T-helper 2 cell treated with Interferon-gamma antibody and Interleukin-4, amounts not matched to agents 100 ng/mL and 5 ng/mL, for 36 hours (primary cell): ENCODE data around the gene GPATCH3. TPM values are rescaled to one million over a fixed set of nuclear protein-coding genes. Genes with fewer than 3 reads are reported as not detected.
"Not testable (repeated sequence)": the region's sequence is repeated elsewhere in the genome, so short reads cannot be mapped to it uniquely, and the experiment has no call there.

Source experiments
- intact Hi-C: fragments of 100-400 bp; cut with micrococcal nuclease; formaldehyde crosslinking; loops from one replicate; pipeline ENCODE4 v1.15.1; 2023
- total RNA-seq: library from RNA; stranded (reverse); gene quantifications from 2 replicates; pipeline ENCODE4 v1.2.3, GENCODE V29; 2022

The GPATCH3 gene
- total RNA-seq, 1 donor from 2014 or later = 13.9 TPM

DNA sequence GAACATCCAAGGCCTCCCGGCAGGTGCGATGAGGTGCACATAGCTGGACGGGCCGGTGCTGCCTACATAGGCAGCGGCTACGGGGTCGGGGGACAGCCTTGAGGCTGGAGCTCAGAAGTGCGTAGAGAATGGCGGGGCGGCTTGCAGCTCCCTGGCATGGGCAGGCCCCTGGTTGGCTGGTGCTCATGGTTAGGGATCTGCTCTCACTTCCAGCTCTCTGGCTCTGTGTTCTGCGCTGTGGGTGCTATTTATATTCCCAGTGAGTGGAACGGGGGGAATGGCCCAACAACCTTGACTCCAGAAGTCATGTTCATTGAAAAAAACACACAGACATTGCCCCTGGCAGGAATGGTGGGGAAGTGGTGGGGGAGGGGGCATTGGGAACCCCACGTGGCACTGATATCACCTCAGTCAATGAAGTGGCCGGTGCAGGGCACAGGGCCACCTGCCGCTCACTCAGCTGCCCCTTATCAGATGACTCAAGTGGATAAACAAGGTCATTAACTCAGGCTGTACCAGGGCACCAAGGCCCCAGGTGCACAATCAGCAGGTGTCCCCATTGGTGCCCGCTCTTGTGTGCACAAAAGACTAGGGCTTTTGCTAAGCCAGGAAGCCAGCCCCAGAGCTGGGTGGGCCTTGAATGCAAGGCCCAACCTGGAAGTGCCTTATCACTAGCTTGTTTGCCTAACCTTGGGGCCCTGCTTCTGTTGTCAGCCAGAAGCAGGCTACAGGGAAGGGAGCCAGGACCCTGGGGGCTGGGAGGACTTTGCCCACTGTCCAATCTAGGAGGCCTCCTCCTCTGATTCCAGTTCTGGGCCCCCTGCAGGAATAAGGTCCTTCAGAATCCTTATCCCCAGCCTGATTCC, 13.7 kb upstream of the GPATCH3 start, which contains the start of gene NR0B2:
NR0B2 (minus strand) TSS at position 222 of the 866 bp plus-strand sequence; CDS start at position 187, 35 bp downstream.
- intact Hi-C loops = no loop called here

DNA sequence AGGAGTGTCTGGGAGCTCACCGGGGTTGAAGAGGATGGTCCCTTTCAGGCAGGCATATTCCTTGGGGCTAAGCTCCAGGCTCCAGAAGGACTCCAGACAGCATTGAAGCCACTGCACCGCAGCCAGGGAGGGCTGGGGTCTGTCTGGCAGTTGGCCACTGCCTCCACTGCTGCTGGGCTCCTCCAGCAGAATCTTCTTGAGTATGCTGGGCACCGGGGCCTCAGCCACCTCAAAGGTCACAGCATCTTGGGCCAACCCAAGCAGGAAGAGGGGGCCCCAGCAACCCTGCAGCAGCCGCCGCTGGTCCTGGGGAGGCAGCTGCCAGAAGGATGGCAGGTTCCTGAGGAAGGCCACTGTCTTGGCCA, 13.1 kb upstream of the GPATCH3 start:
- intact Hi-C loops = no loop called here

DNA sequence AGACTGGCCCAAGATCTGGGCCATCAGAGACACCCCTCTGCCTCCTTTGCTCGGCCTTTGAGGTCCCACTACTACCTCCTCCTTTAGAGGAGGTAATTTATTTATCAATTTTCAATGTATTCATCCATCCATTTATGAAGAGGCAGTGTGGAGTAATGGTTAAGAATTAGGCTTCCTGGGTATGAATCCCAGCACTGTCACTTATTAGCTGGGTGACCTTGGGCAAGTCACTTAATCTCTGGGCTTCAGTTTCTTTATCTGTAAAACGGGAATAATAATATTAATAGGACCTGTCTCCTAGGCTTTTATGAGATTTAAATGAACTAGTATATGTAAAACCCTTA, 11.9 kb upstream of the GPATCH3 start:
- intact Hi-C loops = no loop called here

DNA sequence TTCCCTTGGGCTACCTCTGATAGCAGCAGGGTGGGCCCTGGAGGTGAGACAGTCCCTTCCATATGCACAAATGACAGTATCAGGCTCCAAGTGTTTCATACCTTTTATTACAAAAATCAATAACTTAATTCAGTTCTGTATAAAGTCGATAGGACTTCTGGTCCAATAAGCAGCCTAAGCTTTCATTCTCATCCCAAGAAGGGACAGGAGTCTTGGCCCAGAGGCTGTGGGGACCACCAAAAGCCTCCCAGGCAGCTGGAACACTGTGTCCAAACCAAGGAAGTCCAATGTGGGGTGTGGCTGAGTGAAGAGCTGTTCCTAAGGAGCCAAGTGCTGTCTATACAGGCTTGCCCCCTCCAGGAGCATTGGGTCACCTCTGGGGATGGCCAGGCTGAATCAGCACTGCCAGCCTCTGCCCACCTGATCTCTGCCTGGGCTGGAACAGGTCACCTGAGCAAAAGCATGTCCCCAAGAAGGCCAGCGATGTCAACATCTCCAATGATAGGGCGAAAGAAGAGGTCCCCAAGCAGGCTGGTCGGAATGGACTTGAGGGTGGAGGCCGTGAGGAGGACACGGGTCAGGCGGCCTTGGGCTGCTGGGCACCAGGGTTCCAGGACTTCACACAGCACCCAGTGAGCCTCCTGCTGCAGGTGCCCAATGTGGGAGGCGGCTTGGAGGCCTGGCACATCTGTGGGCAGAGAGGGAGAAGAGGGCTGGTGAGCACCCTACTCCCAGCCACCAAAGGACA, 11.3 kb upstream of the GPATCH3 start:
- intact Hi-C loops = no loop called here

DNA sequence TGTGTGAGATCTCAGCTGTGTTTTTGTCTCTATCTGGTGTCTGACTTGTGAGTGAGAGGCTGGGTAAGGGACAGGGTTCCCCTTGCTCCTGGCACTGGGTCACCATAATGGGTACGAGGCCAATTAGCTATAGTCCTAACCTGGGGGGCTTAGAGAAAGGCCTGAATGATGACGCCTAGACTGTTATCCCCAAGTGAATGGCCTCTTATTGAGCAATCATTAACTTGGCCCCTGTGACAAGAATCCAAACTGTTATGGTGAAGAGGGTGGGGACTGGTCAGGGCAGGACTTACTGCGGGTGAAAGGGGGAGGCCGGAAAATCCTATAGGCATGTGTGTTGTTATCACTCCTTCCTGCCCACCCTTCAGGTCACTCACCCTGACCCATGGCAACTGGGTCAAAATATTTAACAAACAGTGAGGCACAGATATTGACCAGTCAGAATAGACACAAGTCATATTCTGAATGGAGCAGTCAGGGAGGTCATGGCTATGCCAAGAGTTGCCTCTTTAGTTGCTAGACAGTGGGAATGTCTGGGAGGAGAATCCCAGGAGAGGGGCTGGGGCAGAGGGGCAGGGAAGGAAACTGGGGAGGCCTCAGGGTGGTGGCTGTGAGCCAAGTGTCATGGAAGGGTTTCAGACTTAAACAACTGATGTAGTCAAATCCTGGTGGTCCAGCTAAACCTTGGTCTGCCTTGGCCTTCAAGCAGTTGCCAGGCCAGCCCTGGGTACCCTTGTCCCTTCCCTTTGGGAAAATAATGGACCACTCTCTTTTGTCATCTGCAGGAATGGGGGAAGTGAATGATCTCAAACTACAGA, 10.3 kb upstream of the GPATCH3 start:
- intact Hi-C loops = no loop called here

DNA sequence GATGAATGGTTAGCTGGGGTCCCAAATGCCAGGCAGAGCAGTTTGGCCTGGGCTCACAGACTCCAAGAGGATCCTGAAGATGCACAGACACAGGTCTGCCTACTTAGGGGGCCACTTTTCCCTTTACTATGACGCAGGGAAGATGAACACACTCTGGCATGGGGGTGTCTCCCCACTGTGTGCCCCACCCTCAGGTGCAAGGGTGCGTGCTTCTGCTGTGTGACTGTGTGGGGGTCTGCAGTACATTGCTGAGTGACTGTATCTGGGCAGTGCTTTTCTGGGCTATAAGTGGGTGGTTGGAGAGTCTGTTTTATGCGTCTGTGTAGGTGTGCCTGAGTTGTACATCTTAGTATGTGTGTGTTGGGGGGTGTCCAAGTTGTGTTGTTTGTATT, 9.7 kb upstream of the GPATCH3 start:
- intact Hi-C loops = no loop called here

DNA sequence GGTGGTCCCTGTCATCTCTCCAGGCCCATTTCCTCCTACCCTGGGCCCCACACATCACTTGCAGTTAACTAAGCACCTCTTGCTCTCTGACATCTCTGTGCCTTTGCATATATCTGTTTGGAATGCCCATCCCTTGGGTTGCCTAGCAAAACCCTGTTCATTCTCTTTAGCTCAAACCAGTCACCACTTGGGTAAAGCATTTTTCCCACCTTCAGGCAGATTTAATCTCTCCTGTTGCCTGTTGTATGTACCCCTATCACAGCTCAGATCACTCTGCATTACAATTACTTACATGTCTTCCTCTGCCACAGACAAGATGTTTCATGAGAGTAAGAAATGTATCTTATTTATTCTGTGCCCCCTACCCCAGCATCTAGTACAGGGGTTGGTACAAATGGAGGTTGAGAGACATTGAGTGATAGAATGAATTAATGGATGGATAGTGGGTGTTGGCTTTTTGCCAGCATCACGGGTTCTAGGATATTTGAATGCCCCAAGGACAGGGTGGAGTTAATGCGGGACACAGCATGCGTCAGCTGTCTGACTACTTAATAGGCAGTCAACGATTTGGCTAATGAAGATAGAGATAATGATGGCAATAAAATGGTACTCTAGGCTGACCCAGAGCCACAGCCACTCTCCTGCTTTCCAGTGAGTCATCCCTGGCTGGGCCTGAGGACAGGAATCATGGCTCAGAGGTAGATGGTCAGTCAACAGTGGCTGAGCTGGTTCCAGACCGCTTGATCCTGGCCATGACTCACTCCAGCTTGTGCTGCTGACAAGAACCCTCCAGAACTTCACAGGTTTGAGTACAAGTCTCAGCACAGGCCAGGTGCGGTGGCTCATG, 7.0 kb upstream of the GPATCH3 start:
- intact Hi-C loops = no loop called here

DNA sequence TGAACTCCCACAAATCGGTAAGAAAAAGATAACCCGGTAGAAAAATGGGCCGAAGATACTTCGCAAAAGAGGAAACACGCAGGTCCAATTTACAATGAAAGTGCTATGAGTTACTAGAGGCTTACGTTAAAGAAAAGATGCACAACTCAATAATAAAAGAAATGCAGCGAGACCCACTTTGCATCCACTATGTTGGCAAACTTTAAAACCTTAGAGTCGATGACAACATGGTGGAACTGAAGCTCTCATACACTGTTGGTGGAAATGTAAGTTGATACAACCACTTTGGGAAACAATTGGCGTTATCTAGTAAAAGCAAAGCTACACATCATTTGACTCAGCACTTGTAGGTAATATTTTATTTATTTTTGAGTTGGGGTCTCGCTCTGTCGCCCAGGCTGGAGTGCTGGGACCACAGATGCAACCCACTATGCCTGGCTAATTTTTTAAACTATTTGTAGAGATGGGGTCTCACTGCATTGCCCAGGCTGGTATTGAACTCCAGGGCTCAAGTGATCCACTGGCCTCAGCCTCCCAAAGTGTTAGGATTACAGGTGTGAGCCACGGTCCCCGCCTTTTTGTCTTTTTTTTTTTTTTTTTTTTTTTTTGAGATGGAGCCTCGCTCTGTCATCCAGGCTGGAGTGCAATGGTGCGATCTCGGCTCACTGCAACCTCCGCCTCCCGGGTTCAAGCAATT, 696 bp upstream of the GPATCH3 start:
- intact Hi-C loops = loop anchor here (1.0 to 2.0 kb wide), 2 partner anchors 20 to 36 kb away; partner anchors contain the start of gene NUDC

DNA sequence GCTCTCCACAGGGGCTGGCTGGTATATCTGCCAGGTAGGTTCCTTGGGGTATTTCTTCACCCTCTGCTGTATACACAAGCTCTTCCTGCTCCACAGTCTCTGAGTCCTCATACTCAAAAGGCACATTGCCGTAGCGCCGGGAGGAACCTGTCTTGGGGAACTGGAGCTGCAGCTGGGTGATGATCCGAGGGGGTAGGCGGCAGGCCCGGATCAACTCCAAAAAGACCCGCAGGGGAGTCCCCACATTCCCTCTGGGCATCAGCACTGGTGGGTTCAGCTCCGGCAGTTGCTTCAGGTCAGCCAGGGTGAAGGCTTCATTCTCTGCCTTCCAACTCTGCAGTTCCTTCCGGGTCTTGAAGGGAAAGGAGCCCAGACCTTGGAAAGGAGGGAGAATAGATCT, 2.9 kb downstream of the GPATCH3 start:
- intact Hi-C loops = no loop called here

DNA sequence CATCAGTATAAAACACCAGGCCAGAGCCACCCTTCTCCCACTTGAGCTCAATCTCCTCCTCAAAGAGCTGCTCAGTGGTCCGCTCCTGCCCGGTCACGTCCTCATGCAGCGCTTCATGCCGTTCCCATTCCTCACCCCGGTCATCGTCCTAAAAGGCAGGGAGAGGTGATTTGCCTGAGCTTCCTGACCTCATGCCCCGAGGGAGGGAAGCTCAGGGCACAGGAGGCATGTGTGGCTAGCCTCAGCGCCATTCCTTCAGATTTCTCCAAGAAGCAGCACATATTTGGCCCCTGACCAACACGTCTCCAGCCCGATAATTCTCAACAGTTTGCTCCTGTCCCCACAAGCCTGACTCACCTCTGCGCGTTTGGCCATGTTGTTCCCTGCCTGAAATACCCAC, 6.0 kb downstream of the GPATCH3 start:
- intact Hi-C loops = no loop called here

DNA sequence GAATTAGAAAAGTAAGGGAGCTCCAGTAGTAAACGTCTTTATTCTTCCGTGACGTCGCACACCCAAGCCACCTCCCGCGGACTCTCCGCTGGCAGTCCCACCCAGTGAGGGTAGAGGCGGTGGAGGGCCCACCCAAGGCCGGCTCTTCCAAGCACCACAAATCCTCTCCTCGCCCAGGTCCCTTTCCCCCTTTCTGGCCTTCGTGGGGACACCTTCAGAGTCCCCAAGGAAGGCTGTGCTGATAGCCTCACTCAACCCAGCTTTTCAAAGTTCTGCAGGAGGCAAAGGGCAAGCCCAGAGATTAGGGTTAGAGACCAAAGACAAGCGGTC, 9.8 kb downstream of the GPATCH3 start:
- intact Hi-C loops = no loop called here

DNA sequence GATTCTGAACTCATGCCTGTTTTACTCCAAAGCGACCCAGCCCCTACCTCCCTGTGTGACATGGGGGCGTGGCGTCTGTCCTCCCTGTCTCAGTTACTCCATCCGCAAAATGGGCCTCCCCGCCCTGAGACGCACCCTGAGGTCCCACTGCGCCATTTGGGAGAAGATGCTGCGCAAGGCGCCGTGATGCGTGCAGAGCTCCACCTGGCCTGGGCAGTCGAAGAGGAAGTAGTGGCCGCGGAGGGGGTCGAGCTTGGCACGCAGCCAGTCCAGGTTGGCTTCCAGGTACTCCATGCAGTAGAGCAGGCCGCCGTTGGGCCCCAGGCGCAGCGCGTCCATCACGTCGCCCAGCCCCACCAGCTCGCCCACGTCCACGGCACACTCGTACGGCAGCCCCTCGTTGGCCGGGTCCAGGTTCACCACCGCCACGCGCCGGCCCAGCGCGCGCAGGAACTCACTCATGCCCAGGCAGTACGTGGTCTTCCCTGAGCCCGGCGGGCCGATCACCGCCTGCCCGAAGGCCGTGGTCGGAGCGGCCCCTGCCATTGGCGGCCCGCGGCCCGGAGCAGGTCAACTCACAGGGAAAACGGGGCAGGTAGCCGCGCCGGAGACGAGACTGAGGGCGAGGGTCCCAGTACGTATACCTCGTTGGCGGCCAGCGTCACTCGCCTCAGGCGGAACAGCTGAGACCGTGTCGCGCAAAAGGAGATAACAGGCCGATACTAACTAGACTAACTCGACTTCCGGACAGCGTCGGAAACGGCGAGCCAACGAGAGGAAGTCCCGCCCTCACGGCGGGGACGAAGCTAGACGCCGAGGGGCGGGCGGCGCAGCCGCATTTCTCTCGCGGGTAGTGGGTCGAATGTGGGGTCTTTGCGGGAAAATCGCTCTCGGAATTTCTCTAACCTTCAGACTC, 10.5 kb downstream of the GPATCH3 start, which contains the start of gene GPN2:
GPN2 (minus strand) TSS at position 733 of the 916 bp plus-strand sequence; CDS start at position 546, 187 bp downstream.
- intact Hi-C loops = no loop called here

DNA sequence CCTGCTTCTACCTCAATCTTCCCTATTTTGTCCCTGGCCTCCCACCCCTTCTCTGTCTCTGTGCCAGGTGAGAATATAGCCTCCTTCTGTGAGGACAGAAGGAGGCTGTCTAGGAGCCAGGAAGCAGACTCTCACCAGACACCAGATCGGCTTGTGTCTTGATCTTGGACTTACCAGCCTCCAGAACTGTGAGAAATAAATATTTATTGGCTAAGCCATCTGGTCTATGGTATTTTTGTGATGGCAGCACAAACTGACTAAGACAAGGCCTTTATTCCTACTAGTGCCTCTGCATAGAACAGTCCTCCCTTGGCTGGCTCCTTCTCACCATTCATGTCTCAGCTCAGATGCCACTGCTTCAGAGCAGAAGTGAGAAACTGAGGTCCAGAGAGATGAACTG, 12.0 kb downstream of the GPATCH3 start:
- intact Hi-C loops = no loop called here

DNA sequence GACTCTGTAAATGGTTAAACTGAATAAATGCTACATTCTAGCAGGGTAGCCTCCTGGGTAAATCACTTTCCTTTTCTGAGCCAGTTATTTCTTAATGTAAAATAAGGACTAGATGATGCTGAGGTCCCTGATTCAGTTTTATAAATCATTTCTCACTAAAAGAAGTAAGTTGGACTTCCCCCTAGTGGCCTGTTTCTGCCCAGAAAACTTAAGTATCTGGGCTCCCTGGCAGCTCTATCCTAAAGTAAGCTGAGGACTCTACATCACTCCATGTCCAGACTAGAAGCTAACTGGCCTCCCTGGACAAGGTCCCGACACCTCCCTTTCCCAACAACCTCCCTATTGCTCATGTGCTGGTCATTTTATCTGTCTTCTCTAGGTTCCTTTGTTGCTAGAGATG, 13.1 kb downstream of the GPATCH3 start:
- intact Hi-C loops = no loop called here

DNA sequence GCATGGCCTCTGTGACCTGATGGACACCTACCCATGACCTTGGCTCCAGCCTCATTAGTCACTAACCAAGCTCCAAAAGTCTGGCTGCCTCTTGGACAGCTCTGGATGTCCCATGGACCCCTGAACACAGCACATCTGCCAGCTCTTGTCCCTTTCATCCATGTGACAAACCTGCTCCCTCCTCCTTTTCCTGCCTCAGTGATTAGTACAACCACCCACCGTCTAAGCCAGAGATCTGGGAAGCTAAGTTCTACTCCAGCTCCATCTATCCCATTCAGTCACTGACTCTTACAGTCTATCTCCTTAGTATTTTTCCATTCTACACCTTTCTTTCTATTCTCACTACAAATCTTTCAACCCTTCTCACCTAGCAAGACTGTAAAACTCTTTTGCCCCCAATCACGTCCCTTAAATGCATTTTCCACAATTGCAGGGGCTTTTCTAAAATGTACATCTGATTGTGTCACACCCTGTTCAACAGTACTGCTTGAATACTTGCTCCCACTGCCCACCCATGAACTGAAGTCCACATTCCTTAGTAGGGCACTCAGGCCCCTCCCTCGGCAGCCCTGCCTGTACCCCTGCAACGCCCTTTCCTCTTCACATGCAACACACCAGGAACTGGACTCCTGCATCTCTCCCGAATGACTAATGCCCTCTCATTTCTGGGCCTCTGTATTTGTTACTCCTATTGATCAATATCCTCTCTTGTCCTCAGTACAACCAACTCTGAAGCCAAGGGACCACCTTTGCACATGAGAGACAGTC, 17.4 kb downstream of the GPATCH3 start:
- intact Hi-C loops = no loop called here

DNA sequence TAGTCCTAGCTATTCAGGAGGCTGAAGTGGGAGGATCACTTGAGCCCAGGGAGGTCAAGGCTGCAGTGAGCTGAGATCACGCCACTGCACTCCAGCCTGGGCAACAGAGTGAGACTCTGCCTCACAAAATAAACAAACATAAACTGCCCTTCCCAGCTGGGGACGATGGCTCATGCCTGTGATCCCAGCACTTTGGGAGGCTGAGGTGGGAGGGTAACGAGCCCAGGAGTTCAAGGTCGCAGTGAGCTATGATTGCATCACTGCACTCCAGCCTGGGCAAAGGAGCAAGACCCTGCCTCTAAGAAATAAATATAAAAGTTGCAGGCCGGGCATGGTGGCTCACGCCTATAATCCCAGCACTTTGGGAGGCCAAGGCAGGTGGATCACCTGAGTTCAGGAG, 18.7 kb downstream of the GPATCH3 start:
- intact Hi-C loops = not testable (repeated sequence)

DNA sequence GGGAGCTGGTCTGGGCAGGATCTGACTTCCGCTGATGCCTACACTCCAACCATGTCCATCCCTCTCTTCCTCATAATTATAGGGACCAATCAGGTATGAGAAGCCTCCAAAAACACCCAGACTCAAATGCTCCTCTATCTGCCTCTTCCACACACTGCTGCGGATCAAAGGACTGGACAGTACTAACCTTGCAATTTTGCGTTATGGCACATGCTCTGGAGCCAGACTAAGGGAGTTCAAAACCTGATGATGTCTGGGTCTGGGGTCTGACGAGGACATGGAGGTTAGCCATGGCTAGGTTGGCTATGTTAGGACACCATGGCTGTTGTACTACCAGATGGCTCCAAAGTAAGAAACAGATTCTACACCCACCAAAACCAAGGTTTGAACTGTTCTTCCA, 20.5 kb downstream of the GPATCH3 start:
- intact Hi-C loops = loop anchor here (5.0 kb wide), 1 partner anchor 67 kb away; no protein-coding TSS in a partner anchor

DNA sequence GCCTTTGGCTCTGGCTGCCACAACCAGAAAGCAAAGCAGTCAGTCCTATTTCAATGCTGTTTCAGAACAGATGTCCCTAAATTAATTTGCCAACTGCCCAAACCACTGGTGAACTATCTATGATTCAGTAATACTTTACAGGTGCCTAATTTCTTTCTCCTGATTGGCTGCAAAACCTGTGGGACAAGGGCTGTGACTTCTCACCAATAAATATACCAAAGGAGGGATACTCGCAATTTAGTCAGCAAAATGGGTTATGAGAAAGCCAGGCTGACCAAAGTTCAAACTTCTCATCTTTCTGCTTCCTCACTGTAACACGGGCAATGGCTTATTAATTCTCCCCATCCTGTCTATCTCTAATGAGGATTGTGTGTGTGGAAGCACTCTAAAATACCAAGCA, 22.9 kb downstream of the GPATCH3 start:
- intact Hi-C loops = loop anchor here (5.0 kb wide), 1 partner anchor 65 kb away; no protein-coding TSS in a partner anchor
